A549 treated with Hydrocortisone at 1 μM for 4 hours (cell line): ENCODE data around the gene OR1J2. TPM values are rescaled to one million over a fixed set of nuclear protein-coding genes. Genes with fewer than 3 reads are reported as not detected.

Experiments used
- total RNA-seq: library from RNA; stranded (reverse); fragments of 200-300 nt; extraction: Qiagen RNA extraction; gene quantifications from 5 replicates; pipeline ENCODE4 v1.2.3, GENCODE V29; 2022

Gene OR1J2, protein sequence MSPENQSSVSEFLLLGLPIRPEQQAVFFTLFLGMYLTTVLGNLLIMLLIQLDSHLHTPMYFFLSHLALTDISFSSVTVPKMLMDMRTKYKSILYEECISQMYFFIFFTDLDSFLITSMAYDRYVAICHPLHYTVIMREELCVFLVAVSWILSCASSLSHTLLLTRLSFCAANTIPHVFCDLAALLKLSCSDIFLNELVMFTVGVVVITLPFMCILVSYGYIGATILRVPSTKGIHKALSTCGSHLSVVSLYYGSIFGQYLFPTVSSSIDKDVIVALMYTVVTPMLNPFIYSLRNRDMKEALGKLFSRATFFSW
- not detected in 5 replicates for total RNA-seq

DNA sequence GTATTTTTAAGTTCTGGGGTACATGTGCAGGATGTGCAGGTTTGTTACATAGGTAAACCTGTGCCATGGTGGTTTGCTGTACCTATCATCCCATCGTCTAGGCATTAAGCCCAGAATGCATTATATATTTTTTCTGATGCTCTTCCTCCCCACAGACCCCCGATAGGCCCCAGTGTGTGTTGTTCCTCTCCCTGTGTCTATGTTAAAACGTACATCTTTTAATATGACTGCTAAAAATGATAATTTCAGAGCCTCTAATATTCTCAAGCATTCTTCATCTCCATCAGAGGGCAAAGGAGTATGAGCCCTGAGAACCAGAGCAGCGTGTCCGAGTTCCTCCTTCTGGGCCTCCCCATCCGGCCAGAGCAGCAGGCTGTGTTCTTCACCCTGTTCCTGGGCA, at the start of gene OR1J2:
Gene OR1J2 (plus strand): TSS at position 301 of the 400 bp plus-strand sequence. CDS start 0 bp downstream, at position 301.

DNA sequence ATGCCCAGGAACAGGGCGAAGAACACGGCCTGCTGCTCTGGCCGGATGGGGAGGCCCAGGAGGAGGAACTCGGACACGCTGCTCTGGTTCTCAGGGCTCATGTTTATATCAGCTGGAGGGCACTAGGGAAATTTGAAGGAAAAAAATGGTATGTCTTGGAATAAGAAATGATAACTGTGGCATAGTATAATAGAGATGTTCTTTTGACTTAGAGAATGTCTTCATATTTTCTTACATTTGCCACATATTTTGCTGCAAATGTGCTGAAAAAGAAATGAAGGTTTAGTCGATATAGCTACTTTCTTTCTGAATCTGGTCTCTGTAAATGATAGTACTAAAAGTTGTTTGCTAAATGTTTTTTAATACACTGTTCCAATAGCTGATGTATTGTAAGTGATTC, 32.8 kb upstream of the OR1J2 start, which contains the start of gene OR1J1:
Gene OR1J1 (minus strand): TSS at position 101 of the 400 bp plus-strand sequence. CDS start 0 bp downstream, at position 101.

DNA sequence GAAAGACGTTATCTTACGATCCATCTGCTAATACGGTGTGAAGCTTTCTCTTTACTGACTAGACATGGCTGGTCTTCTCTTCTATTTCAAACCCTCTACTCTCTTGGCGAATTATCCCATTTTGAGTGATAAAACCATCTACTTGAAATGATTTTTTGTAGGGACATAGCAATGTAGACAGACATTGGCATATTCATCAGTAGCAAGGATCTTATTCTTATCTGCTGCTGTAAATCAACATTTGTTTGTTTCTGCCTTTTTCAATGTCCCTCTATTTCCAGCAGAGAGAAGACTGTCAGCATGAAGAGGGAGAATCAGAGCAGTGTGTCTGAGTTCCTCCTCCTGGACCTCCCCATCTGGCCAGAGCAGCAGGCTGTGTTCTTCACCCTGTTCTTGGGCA, 8.2 kb downstream of the OR1J2 start, which contains the start of gene OR1J4:
Gene OR1J4 (plus strand): TSS at position 301 of the 400 bp plus-strand sequence. CDS start 0 bp downstream, at position 301.

DNA sequence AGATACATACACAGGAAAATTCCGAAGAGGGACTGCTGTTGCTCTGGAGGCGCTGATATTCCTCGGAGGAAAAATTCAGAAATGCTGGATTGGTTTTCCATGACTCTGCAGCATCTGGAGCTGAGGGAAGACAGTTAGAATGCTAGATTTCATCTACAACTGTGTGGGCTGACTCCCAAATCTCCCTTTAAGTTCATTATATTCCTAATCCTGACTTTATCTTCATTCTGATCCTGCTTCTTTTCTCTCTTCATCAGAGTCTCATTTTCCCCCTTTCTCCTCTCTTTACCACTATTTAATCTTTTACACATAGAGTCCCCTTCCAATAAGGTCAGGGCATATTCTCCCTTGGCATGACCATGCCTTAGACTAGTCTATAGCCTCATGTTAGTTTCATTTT, 16.6 kb downstream of the OR1J2 start, which contains the start of gene OR1N1:
Gene OR1N1 (minus strand): TSS at position 101 of the 400 bp plus-strand sequence. CDS start 0 bp downstream, at position 101.

DNA sequence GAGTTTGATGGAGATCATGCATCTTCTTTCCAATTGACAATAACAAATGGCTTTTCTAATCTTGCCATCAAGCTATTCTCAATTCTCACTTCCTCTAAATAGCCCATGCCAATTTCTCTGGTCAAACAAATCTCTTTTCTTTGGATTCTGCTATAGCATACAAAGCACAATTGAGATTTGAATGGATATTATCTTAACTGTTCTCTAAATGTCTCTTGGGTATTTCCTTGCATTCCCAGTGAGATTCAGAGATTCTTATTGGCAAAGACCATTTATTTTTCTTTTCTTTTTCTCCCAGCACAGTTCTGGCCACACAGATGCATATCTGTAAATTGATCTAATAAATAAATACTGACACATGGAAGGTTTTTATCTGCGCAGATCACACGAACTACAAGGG, 42.2 kb downstream of the OR1J2 start, which contains the start of gene OR1N2:
Gene OR1N2 (plus strand): TSS at position 301 of the 400 bp plus-strand sequence. CDS start 100 bp downstream, outside the sequence.

Other genes with a start within 250 kb of the OR1J2 start
- 12.8 to 25.3 TPM (median 22.4 TPM) in 5 replicates for gene RBM18, start 246.0 kb upstream of the OR1J2 start, total RNA-seq
- gene MRRF, start 245.9 kb upstream of the OR1J2 start, total RNA-seq, result 61.5 to 76.3 TPM (median 69.0 TPM) in 5 replicates
- gene PTGS1, start 139.8 kb upstream of the OR1J2 start, total RNA-seq, result 1.5 to 1.8 TPM (median 1.5 TPM) in 5 replicates
- not detected in 5 replicates for gene OR1J1, start 32.9 kb upstream of the OR1J2 start, total RNA-seq
- not detected in 5 replicates for gene OR1J4, start 8.3 kb downstream of the OR1J2 start, total RNA-seq
- not detected in 5 replicates for gene OR1N1, start 16.5 kb downstream of the OR1J2 start, total RNA-seq
- gene OR1N2, start 42.3 kb downstream of the OR1J2 start, total RNA-seq, result not detected in 5 replicates
- gene OR1L8, start 72.6 kb downstream of the OR1J2 start, total RNA-seq, result not detected in 5 replicates
- gene OR1Q1, start 103.9 kb downstream of the OR1J2 start, total RNA-seq, result not detected in 5 replicates
- not detected in 5 replicates for gene OR1B1, start 146.8 kb downstream of the OR1J2 start, total RNA-seq
- gene OR1L1, start 150.9 kb downstream of the OR1J2 start, total RNA-seq, result not detected in 5 replicates
- gene OR1L3, start 164.3 kb downstream of the OR1J2 start, total RNA-seq, result not detected in 5 replicates
- not detected in 5 replicates for gene OR1L4, start 213.2 kb downstream of the OR1J2 start, total RNA-seq
- gene OR1L6, start 231.5 kb downstream of the OR1J2 start, total RNA-seq, result not detected in 5 replicates